RWPE2 (cell line): ENCODE data around the gene P2RX4.

Experiments used
- ATAC-seq: fragments of 200-7000 bp; cut with Tn5 transposase; 3 replicates; pipeline ENCODE4 v1.9.1; 2021; ENCODE audit warnings: low read depth
- DNase-seq: peaks from one replicate; pipeline ENCODE4 v3.0.0-alpha.2; 2020; ENCODE audit warnings: low spot score
- H3K27ac ChIP-seq: fragments of 450-650 bp; 2 replicates; pipeline ENCODE4 v1.5.1; 2017; ENCODE audit warnings: mild to moderate bottlenecking; ENCODE audit not compliant: poor library complexity, severe bottlenecking
- H3K27me3 ChIP-seq: fragments of 250-450 bp; sonication (Bioruptor Pico); 2 replicates; pipeline ENCODE4 v1.5.1; 2021; ENCODE audit warnings: mild to moderate bottlenecking, moderate library complexity; ENCODE audit not compliant: insufficient read depth, poor library complexity, severe bottlenecking
- H3K36me3 ChIP-seq: fragments of 250-450 bp; sonication (Bioruptor Pico); 2 replicates; pipeline ENCODE4 v1.5.1; 2020; ENCODE audit warnings: low read depth, mild to moderate bottlenecking, moderate library complexity
- H3K4me1 ChIP-seq: fragments of 250-450 bp; sonication (Bioruptor Pico); 2 replicates; pipeline ENCODE4 v1.5.1; 2021; ENCODE audit warnings: mild to moderate bottlenecking, moderate library complexity; ENCODE audit not compliant: insufficient read depth, poor library complexity, severe bottlenecking
- H3K4me3 ChIP-seq: fragments of 250-450 bp; sonication (Bioruptor Pico); 2 replicates; pipeline ENCODE4 v1.5.1; 2021; ENCODE audit warnings: mild to moderate bottlenecking, moderate library complexity; ENCODE audit not compliant: severe bottlenecking
- H3K9me3 ChIP-seq: fragments of 250-450 bp; sonication (Bioruptor Pico); 2 replicates; pipeline ENCODE4 v1.5.1; 2021; ENCODE audit warnings: mild to moderate bottlenecking, moderate library complexity; ENCODE audit not compliant: severe bottlenecking
- CTCF ChIP-seq: fragments of 450-650 bp; IDR thresholded peaks from one replicate; pipeline ENCODE4 v1.5.1; 2017; ENCODE audit warnings: mild to moderate bottlenecking, moderate library complexity; ENCODE audit not compliant: poor library complexity, severe bottlenecking

P2RX4 gene

GRCh38 chr12:121283388-121283787 is 73.5 kb downstream of the P2RX4 start:
- peaks cover 13% of the 10 kb centered on the region for H3K36me3 ChIP-seq
- H3K27me3 ChIP-seq, result no peaks in the 10 kb centered on the region

More at GRCh38 chr12:121283388-121283787, 73.5 kb downstream of the P2RX4 start:
- no peak overlapping the region for H3K27ac ChIP-seq
- H3K4me1 ChIP-seq, result no peaks in the 10 kb centered on the region
- DNase-seq (no peak), ATAC-seq (no peak)
- no peaks in the 10 kb centered on the region for H3K9me3 ChIP-seq
- H3K4me3 ChIP-seq, result no peak overlapping the region
- TF ChIP-seq CTCF, result no peak
